SK-MEL-5 (cell line): ENCODE measurements around the gene EML4. TPM values are rescaled to one million over a fixed set of nuclear protein-coding genes. Genes with fewer than 3 reads are reported as not detected.
A peak's percentile ranks its signal among the peaks of the same experiment; 100 is the strongest.
"Not testable (repeated sequence)": the region's sequence is repeated elsewhere in the genome, so short reads cannot be mapped to it uniquely, and the experiment has no call there.

Source experiments
- DNase-seq: peaks from one replicate; pipeline ENCODE4 v3.0.0-alpha.2; 2016; ENCODE audit warnings: low read depth, low spot score
- in situ Hi-C: cut with HindIII; loops from 2 replicates; pipeline ENCODE4 v1.10.0; 2016; ENCODE audit warnings: low sequenced_read_pairs, high pct_unique_total_duplicates, low pct_unique_long_range_greater_than_20kb
- total RNA-seq: library from RNA; depleted of rRNA; stranded (reverse); fragments of >200 nt; shearing (Covaris generic); gene quantifications from 2 replicates; pipeline ENCODE4 v1.2.3, GENCODE V29; 2014; rRNA removed

EML4 gene
- total RNA-seq, 1 experiment from 2014 or later: 78.4 TPM

DNA sequence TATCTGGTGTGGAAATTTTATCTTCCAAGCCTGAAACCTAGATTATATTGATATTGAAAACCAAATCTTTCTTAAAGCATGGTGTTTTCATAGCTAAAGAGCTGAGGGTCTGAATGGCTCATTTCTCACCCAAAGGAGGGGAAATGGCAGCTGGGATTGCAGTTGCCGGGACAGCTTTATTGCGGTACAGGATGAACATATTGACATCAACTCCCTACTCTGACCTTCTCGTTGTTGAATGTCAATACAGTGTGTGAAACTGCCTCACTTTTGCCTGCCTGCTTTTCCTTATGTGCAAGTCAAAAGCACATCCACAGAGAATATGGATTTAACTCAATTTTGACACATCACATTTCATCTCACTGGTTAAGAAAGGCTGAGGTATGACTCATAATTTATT is 195.5 kb downstream of the EML4 start:
- DNase-seq: no peak
- in situ Hi-C loops: no loop called here

DNA sequence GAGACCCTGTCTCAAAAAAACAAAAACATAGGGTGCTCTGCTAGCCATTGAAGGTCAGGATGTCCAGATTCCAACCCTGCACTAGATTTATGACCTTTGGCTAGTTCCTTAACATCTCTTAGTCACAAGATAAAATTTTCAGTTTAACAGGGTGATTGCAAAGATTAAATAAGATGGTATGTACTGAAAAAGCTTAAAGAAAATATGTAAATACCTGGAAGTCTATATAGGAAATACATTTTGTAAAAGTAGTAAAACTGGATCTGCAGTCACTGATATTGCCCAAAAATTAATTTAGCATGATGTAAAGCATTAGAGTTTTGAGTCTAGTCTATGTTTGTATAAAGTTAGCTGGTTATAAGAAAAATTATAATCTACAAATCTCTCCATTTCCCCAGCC is 197.3 kb downstream of the EML4 start:
- in situ Hi-C loops: no loop called here
- DNase-seq: no peak

DNA sequence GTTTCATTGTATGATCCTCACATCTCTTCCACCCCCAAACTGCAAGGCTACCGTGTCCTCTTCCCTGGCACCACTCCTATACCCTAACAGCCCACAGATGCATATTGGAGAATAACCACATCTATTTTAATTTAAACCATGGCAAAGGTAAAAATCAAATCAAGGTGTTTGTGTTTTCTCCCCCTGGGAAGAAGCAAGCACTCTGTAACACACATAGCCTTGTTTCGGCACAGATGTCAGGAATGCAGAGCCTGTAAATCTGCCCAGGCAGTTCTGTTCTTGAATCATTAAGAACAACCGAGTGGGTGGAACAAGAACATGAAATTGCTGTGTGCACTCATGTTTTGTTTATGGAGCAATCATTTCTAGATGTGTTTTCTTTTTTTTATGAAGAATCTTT is 198.7 kb downstream of the EML4 start:
- no peak for DNase-seq
- in situ Hi-C loops: no loop called here

DNA sequence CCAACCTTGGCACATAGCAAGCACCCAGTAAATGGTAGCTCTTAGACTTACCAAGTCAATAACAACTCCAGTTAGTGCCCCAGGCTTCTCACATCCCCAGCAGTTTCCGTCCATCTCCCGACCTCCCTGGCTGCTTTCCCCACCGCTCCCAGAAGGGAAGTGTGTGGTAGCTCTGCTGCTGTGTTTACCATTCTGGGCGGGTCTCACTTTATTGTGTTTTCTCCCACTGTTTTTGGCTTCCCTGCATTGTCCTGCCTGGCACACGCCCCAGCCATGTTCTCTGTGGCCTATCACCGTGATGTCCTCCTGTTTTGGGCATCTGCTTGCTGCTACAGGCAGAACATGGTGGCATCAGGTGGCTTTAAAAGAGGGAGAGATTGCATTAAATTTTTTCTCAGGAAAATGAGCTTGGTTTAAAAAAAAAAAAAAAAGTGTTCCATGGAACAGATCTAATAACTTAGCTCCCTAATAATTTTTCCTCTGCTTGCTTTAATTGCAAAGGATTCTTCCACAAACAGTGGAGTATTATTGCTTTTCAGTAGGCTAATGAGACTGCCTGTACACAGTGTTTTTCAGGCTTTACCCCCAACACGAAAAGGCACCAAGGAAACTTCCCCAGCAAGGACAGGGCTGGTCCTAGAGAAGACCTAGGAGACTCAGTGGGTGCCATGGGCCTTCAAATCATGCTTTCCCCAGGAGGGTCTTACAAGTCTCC is 199.8 kb downstream of the EML4 start:
- in situ Hi-C loops: no loop called here
- no peak for DNase-seq

- in situ Hi-C loops: no loop called here
- no peak for DNase-seq
Measured at GRCh38 chr2:42369532-42370229, 200.5 kb downstream of the EML4 start.

GRCh38 chr2:42371611-42372473 is 202.7 kb downstream of the EML4 start:
- DNase-seq: peak; percentile 84
- in situ Hi-C loops: no loop called here

DNA sequence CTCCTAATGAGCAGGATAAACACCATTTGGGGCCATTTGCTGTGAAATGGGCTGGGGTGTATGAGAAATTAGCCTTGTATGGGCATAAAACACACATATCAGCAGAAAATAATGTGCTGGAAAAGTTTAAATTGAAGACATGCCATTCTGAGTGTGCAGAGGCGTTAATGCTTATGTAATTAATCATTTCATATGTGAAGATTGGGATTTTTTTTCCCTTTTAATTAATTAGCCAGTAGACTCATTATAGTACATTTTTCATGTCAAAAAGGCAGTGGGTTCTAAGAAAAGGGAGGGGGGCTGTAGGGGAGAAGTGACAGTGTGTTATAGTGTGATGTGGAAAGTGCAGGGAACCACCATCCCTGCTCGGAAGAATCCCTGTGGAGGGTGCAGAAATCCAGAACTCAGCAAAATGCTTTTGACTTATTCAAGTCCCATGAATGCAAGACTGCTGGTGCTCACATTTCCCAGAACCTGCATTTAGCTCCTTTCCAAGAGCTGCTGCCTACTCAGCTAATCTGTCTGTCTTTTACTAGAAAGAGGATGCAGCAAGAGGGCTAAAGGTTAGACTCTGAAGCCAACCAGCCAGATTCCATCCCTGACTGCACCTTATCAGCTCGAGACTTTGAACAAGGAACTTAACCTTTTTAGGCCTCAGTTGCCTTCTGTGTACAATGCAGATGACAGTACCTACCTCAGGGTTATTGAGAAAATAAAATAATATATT is 203.5 kb downstream of the EML4 start:
- DNase-seq: no peak
- in situ Hi-C loops: no loop called here

DNA sequence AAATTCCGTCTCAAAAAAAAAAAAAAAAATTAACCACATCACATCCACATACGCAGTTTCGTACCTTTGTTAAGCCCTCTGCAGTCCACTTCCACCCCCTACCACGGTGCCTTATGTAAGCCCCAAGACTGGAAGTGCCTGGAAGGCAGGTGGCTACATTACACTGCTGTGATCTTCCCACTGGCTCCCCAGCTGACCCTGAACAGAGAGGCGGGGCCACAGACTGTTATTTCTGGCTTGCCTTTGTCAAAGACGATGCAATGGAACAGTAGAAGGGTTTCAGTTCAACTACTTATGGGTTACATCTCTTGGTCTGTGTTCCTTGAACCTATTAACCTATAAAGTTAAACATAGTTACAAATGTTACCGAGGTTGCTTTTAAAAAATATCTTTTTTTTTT is 207.6 kb downstream of the EML4 start:
- in situ Hi-C loops: no loop called here
- DNase-seq: no peak

DNA sequence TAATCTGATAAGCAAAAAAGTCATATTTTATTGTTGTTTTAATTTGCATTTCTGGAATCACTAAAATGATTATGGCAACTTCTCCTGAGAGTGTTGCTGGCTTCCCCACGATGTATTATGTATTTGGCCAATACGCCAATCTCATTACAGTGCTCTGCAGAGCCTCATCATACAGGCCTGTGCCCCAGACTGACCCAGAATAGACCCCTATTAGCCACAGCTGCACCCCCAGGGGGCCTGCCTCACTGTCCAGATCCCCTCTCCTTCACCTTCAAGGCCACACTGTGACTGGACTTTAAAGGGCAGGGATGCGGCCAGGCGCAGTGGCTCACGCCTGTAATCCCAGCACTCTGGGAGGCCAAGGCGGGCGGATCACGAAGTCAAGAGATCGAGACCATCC is 209.3 kb downstream of the EML4 start:
- in situ Hi-C loops: no loop called here
- DNase-seq: no peak

GRCh38 chr2:42380026-42380425 is 210.9 kb downstream of the EML4 start:
- in situ Hi-C loops, DNase-seq: not testable (repeated sequence)

DNA sequence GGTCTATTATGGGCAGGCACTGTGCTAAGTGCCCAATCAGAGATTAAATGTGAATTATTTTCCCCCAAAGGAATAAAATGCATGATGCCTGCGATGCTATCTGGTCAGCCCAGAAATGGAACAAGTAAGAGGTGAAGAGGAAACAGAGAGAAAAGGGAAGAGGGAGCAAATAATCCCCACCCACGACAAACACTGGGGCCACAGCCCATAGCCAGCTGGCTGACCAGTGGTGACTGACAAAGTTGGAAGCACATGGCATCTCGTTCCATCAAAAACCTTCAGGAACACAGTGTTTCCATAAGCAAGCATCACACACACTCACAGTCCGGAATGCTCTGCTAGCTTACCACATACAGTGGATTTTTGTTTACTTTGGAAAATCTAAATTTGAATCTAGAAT is 213.0 kb downstream of the EML4 start:
- DNase-seq: no peak
- in situ Hi-C loops: no loop called here

Other genes with a start within 250 kb of the EML4 start
- 12.2 and 15.1 TPM in 2 replicates for gene PKDCC, start 121.3 kb upstream of the EML4 start, total RNA-seq
- 412 and 442 TPM in 2 replicates for gene COX7A2L, start 191.9 kb downstream of the EML4 start, total RNA-seq